ENCODE data around the gene COL6A6.

COL6A6 gene

DNA sequence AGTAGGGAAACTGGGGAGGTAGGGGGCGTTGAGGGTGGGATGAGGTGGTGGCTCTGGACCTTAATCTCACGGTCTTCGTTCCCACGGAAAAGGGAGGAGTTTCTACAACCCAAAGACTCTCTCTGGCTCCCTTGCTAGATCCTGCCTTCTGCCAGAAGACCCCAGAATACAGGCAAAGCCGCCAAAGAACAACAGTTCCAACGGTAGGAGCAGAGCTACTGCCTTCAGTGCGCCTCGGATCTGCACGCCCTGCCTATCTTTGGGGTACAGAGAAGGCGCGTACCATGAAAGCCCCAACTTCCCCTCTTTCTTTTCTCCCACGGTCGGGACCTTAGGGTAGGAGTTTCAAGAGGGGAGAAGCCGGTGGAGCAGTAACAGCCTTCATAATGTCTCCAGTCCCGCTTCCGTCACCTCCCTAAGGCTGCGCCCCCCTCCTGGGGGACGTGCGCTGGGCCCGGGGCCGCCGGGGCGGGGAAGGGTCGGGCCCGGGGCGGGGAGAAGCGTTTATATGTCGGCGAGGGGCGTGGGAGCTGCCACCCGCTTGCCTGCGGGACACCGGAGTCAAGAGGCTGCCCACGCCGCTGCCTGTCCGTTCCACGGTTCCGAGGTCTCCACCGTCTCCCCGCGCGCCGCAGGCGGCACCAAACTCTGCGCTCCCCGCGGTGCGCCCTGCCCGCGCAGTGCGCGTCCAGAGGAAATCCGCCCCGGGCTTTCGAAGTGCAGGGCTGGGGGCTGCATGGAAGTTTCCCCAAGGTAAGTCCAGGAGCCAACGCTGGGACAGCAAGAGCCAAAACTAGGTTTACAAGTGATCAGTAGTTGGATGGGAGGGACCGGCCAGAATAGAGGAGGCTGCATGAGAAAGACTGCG lies at the start of gene COL6A6:
COL6A6 (plus strand) TSS at position 533 of the 868 bp plus-strand sequence. CDS start 43,188 bp downstream, outside the sequence.
- TF ChIP-seq, protein P1, sequence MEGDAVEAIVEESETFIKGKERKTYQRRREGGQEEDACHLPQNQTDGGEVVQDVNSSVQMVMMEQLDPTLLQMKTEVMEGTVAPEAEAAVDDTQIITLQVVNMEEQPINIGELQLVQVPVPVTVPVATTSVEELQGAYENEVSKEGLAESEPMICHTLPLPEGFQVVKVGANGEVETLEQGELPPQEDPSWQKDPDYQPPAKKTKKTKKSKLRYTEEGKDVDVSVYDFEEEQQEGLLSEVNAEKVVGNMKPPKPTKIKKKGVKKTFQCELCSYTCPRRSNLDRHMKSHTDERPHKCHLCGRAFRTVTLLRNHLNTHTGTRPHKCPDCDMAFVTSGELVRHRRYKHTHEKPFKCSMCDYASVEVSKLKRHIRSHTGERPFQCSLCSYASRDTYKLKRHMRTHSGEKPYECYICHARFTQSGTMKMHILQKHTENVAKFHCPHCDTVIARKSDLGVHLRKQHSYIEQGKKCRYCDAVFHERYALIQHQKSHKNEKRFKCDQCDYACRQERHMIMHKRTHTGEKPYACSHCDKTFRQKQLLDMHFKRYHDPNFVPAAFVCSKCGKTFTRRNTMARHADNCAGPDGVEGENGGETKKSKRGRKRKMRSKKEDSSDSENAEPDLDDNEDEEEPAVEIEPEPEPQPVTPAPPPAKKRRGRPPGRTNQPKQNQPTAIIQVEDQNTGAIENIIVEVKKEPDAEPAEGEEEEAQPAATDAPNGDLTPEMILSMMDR (IDR thresholded peaks at IDR 0.05), result no peak

DNA sequence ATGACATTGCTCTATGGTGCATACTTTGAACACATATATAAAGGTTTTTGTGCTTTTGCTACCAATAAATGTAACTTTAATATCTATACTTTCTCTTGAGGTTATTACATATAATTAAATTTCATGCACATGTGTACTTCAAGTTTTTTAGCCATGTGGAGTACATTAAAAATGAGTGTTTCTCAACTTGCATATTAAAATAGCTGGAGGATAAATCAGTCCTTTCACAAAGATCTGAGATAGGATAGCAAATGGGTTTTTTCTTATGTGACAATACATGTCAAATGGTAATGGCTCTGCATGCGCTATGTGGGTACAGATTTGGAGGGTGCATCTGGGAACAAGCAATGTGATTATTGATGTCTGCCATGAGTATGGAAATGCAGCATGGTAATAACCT lies 48.7 kb upstream of the COL6A6 start:
- TF ChIP-seq, protein P1 (IDR thresholded peaks at IDR 0.05), result no peak

GRCh38 chr3:130470126-130470525 lies 46.9 kb upstream of the COL6A6 start:
- TF ChIP-seq, protein P1 (IDR thresholded peaks at IDR 0.05), result no peak

DNA sequence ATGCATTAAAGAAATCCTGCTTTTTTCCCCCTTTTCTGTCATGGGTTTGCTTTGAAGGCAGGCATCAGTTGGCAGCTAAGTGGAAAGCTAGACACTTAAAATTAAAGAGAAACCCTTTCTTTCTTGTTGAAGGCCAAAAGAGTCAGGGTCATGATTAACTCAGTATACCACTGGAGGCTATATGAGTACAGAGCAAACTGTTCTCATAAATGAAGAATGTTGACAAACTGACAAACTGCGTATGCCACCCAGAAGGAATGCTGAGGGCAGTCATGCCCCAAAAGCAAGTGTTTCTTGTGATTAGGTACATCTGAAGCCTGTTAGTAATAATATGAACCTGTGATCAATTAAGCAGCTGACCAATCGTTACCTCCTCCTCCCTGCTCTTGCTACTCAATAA lies 43.6 kb upstream of the COL6A6 start:
- TF ChIP-seq, protein P1 (IDR thresholded peaks at IDR 0.05), result no peak

DNA sequence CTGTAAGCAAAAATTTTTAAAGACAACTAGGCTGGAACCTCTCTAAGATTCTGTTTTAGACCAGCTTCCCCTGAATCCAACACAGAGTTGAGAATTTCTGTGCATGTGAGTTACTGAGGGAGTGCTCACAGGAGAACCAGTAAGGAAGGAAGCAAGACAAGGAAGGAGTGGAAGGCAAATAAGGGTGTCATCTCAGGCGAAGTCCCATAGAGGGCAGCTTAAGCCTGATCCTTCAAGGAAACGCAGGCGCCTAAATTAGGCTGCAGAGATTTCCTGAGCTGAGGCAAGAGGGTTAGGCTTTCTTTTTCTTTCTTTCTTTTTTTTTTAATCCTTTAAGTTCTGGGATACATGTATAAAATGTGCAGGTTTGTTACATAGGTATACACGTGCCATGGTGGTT lies 36.2 kb upstream of the COL6A6 start:
- TF ChIP-seq, protein P1 (IDR thresholded peaks at IDR 0.05), result peak; percentile 51; the same call in 1 of the 2 replicates

- TF ChIP-seq, protein P1 (IDR thresholded peaks at IDR 0.05), result no peak
Observed at GRCh38 chr3:130488288-130488687, 28.7 kb upstream of the COL6A6 start.

DNA sequence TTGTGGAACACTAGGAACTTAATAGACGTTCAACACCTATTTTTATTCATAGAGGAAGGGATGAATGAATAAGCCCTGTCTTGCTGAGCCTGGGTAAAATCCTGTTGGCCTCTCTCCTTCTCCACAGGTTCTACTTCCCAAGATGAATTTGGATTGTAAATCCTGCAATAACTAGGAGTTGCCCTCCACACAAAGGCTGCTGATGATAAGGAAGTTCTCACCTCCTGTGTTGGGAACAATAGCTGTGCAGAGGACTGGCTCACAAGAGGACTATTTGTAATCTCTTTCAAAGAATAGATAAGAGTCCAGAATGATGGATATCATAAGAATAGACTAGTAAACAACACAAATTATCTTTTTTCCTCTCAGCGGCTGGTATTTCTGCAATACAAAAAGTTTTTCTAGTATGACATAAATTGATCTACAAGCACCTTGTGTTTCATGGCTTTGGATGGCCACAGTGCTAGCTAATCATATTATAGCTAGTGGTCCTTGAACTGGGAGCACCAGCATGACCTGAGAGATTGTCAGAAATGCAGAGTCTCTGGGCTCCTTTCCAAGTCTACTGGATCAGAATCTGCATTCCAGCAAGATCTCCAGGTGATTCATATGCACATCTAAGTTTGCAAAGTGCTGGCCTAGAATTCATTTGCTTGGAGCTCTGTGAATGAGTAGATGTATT lies 28.1 kb upstream of the COL6A6 start:
- TF ChIP-seq, protein P1 (IDR thresholded peaks at IDR 0.05), result no peak

Measured in LNCAP (cell line).